VCaP (cell line): ENCODE data around the gene PACRG.

Source experiments
- H3K27ac ChIP-seq: fragments of 450-650 bp; 2 replicates; pipeline ENCODE4 v1.5.1; 2017
- CTCF ChIP-seq: fragments of 450-650 bp; conservative IDR thresholded peaks from 2 replicates; pipeline ENCODE4 v1.5.1; 2017; ENCODE audit warnings: mild to moderate bottlenecking, moderate library complexity

Gene PACRG

GRCh38 chr6:163318071-163318786, 590.5 kb downstream of the PACRG start:
- no peak overlapping the region for H3K27ac ChIP-seq
- TF ChIP-seq CTCF, result no peak

GRCh38 chr6:163319609-163320366, 592.0 kb downstream of the PACRG start:
- no peak for TF ChIP-seq CTCF
- H3K27ac ChIP-seq, result no peak overlapping the region

- no peak overlapping the region for H3K27ac ChIP-seq
- TF ChIP-seq CTCF, result no peak
Observed at GRCh38 chr6:163320402-163320801, 592.6 kb downstream of the PACRG start.

GRCh38 chr6:163320804-163321203, 593.0 kb downstream of the PACRG start:
- TF ChIP-seq CTCF, result no peak
- H3K27ac ChIP-seq, result no peak overlapping the region

- no peak for TF ChIP-seq CTCF
- no peak overlapping the region for H3K27ac ChIP-seq
Observed at GRCh38 chr6:163321717-163322116, 593.9 kb downstream of the PACRG start.

GRCh38 chr6:163323274-163323673, 595.5 kb downstream of the PACRG start:
- TF ChIP-seq CTCF, result no peak
- H3K27ac ChIP-seq, result no peak overlapping the region

GRCh38 chr6:163323705-163324104, 595.9 kb downstream of the PACRG start:
- H3K27ac ChIP-seq, result no peak overlapping the region
- no peak for TF ChIP-seq CTCF
